SK-N-SH (cell line): ENCODE data around the gene PTK7. TPM values are rescaled to one million over a fixed set of nuclear protein-coding genes. Genes with fewer than 3 reads are reported as not detected.
A peak's percentile ranks its signal among the peaks of the same experiment; 100 is the strongest.

Source experiments
- CTCF ChIA-PET: fragments of 300-600, 350-600 bp; formaldehyde crosslinking; extraction: SDS; loops from one replicate; lab custom pipeline; 2021; lab: Yijun Ruan, JAX
- POLR2A ChIA-PET: fragments of 350-600 bp; sonication (Branson Sonifier 250); formaldehyde crosslinking; extraction: SDS; loops from one replicate; lab custom pipeline; 2020; ENCODE audit warnings: antibody characterized with exemption, inconsistent platforms; lab: Yijun Ruan, JAX
- DNase-seq: peaks from one replicate; pipeline ENCODE4 v3.0.0; 2012
- H2AFZ ChIP-seq: fragments of 200-600 bp; sonication (generic); 2 replicates; pipeline ENCODE4 v1.8.1; 2016; ENCODE audit warnings: antibody characterized with exemption, mild to moderate bottlenecking, low read depth
- H3F3A ChIP-seq: fragments of 200-600 bp; sonication (generic); replicated peaks from 2 replicates; pipeline ENCODE3; 2016; ENCODE audit warnings: antibody characterized with exemption, mild to moderate bottlenecking; ENCODE audit not compliant: insufficient read depth
- H3K27ac ChIP-seq, 2 experiments: fragments of 200-500 bp in 1 of 2; fragments of 200-600 bp in 1 of 2; sonication (Bioruptor generic) in 1 of 2; sonication (generic), shearing (Covaris generic) in 1 of 2; 2 replicates each; pipeline versions ENCODE4 v1.5.1 to v1.6.1; 2014 to 2016; ENCODE audit warnings: low read depth in 2 of 2, inconsistent platforms in 1 of 2, low read length in 1 of 2, mild to moderate bottlenecking in 1 of 2, mixed read lengths in 1 of 2
- H3K27me3 ChIP-seq: fragments of 200-600 bp; sonication (generic), shearing (Covaris generic); 2 replicates; pipeline ENCODE4 v1.6.1; 2016; ENCODE audit warnings: mixed run types; ENCODE audit not compliant: insufficient read depth
- H3K36me3 ChIP-seq, 2 experiments: fragments of 200-500 bp in 1 of 2; fragments of 200-600 bp in 1 of 2; sonication (Bioruptor generic) in 1 of 2; sonication (generic) in 1 of 2; replicated peaks in 1 of 2; 2 replicates each; pipeline versions ENCODE3 to v1.5.1; 2014 to 2016; ENCODE audit warnings: low read length in 1 of 2, mild to moderate bottlenecking in 1 of 2; ENCODE audit not compliant: insufficient read depth in 2 of 2, control insufficient read depth in 1 of 2
- H3K4me1 ChIP-seq, 2 experiments: fragments of 200-500 bp in 1 of 2; fragments of 200-600 bp in 1 of 2; sonication (Bioruptor generic) in 1 of 2; sonication (generic), shearing (Covaris generic) in 1 of 2; 2 replicates each; pipeline versions ENCODE4 v1.5.1 to v1.6.1; 2014 to 2016; ENCODE audit warnings: low read depth in 1 of 2, low read length in 1 of 2, mixed run types in 1 of 2; ENCODE audit not compliant: insufficient read depth in 2 of 2, control insufficient read depth in 1 of 2
- H3K4me2 ChIP-seq: fragments of 200-600 bp; sonication (generic), shearing (Covaris generic); 2 replicates; pipeline ENCODE4 v1.6.1; 2017; ENCODE audit warnings: mixed run types
- H3K4me3 ChIP-seq, 2 experiments: fragments of 200-500 bp in 1 of 2; fragments of 200-600 bp in 1 of 2; sonication (Bioruptor generic) in 1 of 2; sonication (generic), shearing (Covaris generic) in 1 of 2; 2 replicates each; pipeline versions ENCODE4 v1.5.1 to v1.8.1; 2014 to 2016; ENCODE audit warnings: low read depth in 2 of 2, inconsistent platforms in 1 of 2, low read length in 1 of 2, mild to moderate bottlenecking in 1 of 2, mixed read lengths in 1 of 2, moderate library complexity in 1 of 2
- H3K79me2 ChIP-seq: fragments of 200-600 bp; sonication (generic); 2 replicates; pipeline ENCODE4 v1.8.1; 2017; ENCODE audit warnings: mild to moderate bottlenecking; ENCODE audit not compliant: insufficient read depth
- H3K9ac ChIP-seq: fragments of 200-600 bp; sonication (generic); 2 replicates; pipeline ENCODE4 v1.6.1; 2017; ENCODE audit warnings: mixed run types
- H3K9me2 ChIP-seq: fragments of 200-600 bp; sonication (generic); 2 replicates; pipeline ENCODE4 v1.6.1; 2017; ENCODE audit warnings: mixed run types
- H3K9me3 ChIP-seq: fragments of 200-600 bp; sonication (generic); 2 replicates; pipeline ENCODE4 v1.6.1; 2017; ENCODE audit warnings: mixed run types, mild to moderate bottlenecking, moderate library complexity
- H4K20me1 ChIP-seq: fragments of 200-600 bp; sonication (generic); 2 replicates; pipeline ENCODE4 v1.6.1; 2017; ENCODE audit warnings: mild to moderate bottlenecking, mixed run types; ENCODE audit not compliant: insufficient read depth
- CHD2 ChIP-seq: fragments of 150-350 bp; IDR thresholded peaks from 2 replicates; pipeline ENCODE4 v1.6.1; 2018; ENCODE audit warnings: low read length; ENCODE audit not compliant: partially characterized antibody
- CTCF ChIP-seq: fragments of 200-600 bp; sonication (generic); IDR thresholded peaks from 2 replicates; pipeline ENCODE4 v1.6.1; 2017; ENCODE audit warnings: antibody characterized with exemption, mild to moderate bottlenecking, moderate library complexity
- ELF1 ChIP-seq: IDR thresholded peaks from 2 replicates; pipeline ENCODE4 v1.4.0; 2012
- FOSL2 ChIP-seq: IDR thresholded peaks from 2 replicates; pipeline ENCODE4 v1.4.0; 2012; ENCODE audit warnings: low read depth, mild to moderate bottlenecking, moderate library complexity, borderline replicate concordance
- FOXJ3 ChIP-seq: sonication (generic); formaldehyde crosslinking; IDR thresholded peaks from 2 replicates; pipeline ENCODE4 v1.5.1; 2020; ENCODE audit warnings: mild to moderate bottlenecking, missing genetic modification reagents
- FOXM1 ChIP-seq: IDR thresholded peaks from 2 replicates; pipeline ENCODE4 v1.4.0; 2012; ENCODE audit warnings: low read depth, mild to moderate bottlenecking
- GATA2 ChIP-seq: sonication (generic); formaldehyde crosslinking; IDR thresholded peaks from 2 replicates; pipeline ENCODE4 v1.5.0; 2020; ENCODE audit warnings: mild to moderate bottlenecking, missing genetic modification reagents
- JUND ChIP-seq: IDR thresholded peaks from 2 replicates; pipeline ENCODE4 v1.4.0; 2012
- MAX ChIP-seq: IDR thresholded peaks from 2 replicates; pipeline ENCODE4 v1.4.0; 2012; ENCODE audit warnings: low read depth
- RAD21 ChIP-seq: IDR thresholded peaks from 2 replicates; pipeline ENCODE4 v1.6.1; 2012; ENCODE audit warnings: mild to moderate bottlenecking, low read length
- RCOR1 ChIP-seq: fragments of 150-350 bp; IDR thresholded peaks from 2 replicates; pipeline ENCODE4 v1.6.1; 2017; ENCODE audit warnings: antibody characterized with exemption, low read length
- REST ChIP-seq: IDR thresholded peaks from 2 replicates; pipeline ENCODE4 v1.6.1; 2012; ENCODE audit warnings: mild to moderate bottlenecking, low read depth, low read length, moderate library complexity
- RFX5 ChIP-seq: IDR thresholded peaks from 2 replicates; pipeline ENCODE4 v1.6.1; 2012; ENCODE audit warnings: mild to moderate bottlenecking, improper control_type of control experiment, low read length
- RXRA ChIP-seq: IDR thresholded peaks from 2 replicates; pipeline ENCODE4 v1.4.0; 2012; ENCODE audit warnings: low read depth, mild to moderate bottlenecking, borderline replicate concordance
- SIN3A ChIP-seq: IDR thresholded peaks from 2 replicates; pipeline ENCODE4 v1.6.1; 2012; ENCODE audit warnings: low read depth, mild to moderate bottlenecking, low read length, moderate library complexity, borderline replicate concordance
- SMC3 ChIP-seq: IDR thresholded peaks from 2 replicates; pipeline ENCODE4 v1.6.1; 2012; ENCODE audit warnings: low read depth, low read length, improper control_type of control experiment
- TCF12 ChIP-seq: IDR thresholded peaks from 2 replicates; pipeline ENCODE4 v1.4.0; 2012
- TEAD4 ChIP-seq: IDR thresholded peaks from 2 replicates; pipeline ENCODE4 v1.4.0; 2012; ENCODE audit warnings: mild to moderate bottlenecking, borderline replicate concordance; ENCODE audit not compliant: insufficient read depth
- USF1 ChIP-seq: IDR thresholded peaks from 2 replicates; pipeline ENCODE4 v1.4.0; 2012; ENCODE audit warnings: low read depth, borderline replicate concordance
- WGBS: methylation state at CpG from one replicate; pipeline ENCODE4 v1.1.6; 2017; ENCODE audit warnings: low lambda C conversion rate; 5-methylcytosine and 5-hydroxymethylcytosine counted together
- polyA plus RNA-seq, 3 experiments: library from polyadenylated mRNA; depleted of rRNA; stranded (reverse); fragments of >200 nt; gene quantifications; 2 replicates each; pipeline ENCODE4 v1.2.3, GENCODE V29; 2012

PTK7 gene
- polyA plus RNA-seq (2012; rRNA removed), result 93.7 and 105 TPM in 2 replicates
- 54.5 and 77.5 TPM in 2 replicates for polyA plus RNA-seq (2012; cell fraction: cytosol; rRNA removed)
- polyA plus RNA-seq (2012; cell fraction: nucleus; rRNA removed), result 207 and 220 TPM in 2 replicates

GRCh38 chr6:43075670-43076463 is at the start of gene PTK7:
Gene PTK7 (plus strand): TSS chr6:43076314. CDS start chr6:43076489, 175 bp downstream.
- Histone ChIP-seq H3K27ac (peak within 1 kb of the TSS; percentile 71 to 86), H3K4me3 (peak within 1 kb of the TSS; percentile 81 to 90), H2AFZ (peak within 1 kb of the TSS; percentile 76), H3K4me2 (peak within 1 kb of the TSS; percentile 93), H3K4me1 (peaks cover 14 to 23% of the 10 kb centered on the region in 2 experiments; a peak in 2 of 4 replicates), H3K9me2 (no peaks in the 10 kb centered on the region), H3K27me3 (no peaks in the 10 kb centered on the region), H3F3A (no peaks in the 10 kb centered on the region), H3K36me3 (peaks cover 0 to 9% of the 10 kb centered on the region in 2 experiments), H3K9me3 (no peaks in the 10 kb centered on the region), H3K9ac (peak within 1 kb of the TSS; percentile 96), H3K79me2 (peaks cover 46% of the 10 kb centered on the region), H4K20me1 (peaks cover 16% of the 10 kb centered on the region; the same call in 1 of the 2 replicates)
- ChIA-PET CTCF (interaction anchor here (0.6 to 4.4 kb wide), 10 partner anchors 12 to 431 kb away, joined by 3 to 29 read pairs (median 4); partner anchors contain the start of genes KLC4, MRPL2 and TTBK1), POLR2A (interaction anchor here (0.8 to 2.6 kb wide), 9 partner anchors 11 to 146 kb away, joined by 3 to 21 read pairs (median 6); partner anchors contain the start of genes CNPY3, CUL7, KLC4 and MRPL2)
- TF ChIP-seq REST (no peak), CHD2 (peak; percentile 5), USF1 (no peak)
- DNase-seq, result peak; percentile 98
- 11% methylated on average over 11 of the region's 60 CpGs for WGBS

GRCh38 chr6:43026365-43026764 is 49.7 kb upstream of the PTK7 start:
- CTCF ChIA-PET, result interaction anchor here (1.0 to 1.8 kb wide), 3 partner anchors 14 to 118 kb away, joined by 3 to 5 read pairs (median 3); no protein-coding TSS in a partner anchor
- H3K36me3 ChIP-seq, result peaks cover 33 to 71% of the 10 kb centered on the region in 2 experiments
- WGBS, result 97% methylated on average over 5 of the region's 5 CpGs
- TF ChIP-seq TCF12, result no peak
- TF ChIP-seq GATA2, result no peak
- no peak for TF ChIP-seq SMC3
- no peak for TF ChIP-seq TEAD4
- TF ChIP-seq RAD21, result no peak
- TF ChIP-seq RFX5, result no peak
- TF ChIP-seq FOSL2, result no peak
- TF ChIP-seq RCOR1, result no peak
- no peak for TF ChIP-seq ELF1
- no peak for TF ChIP-seq JUND
- no peak for TF ChIP-seq FOXJ3 (CRISPR knock-in tag)
- TF ChIP-seq SIN3A, result no peak
- no peak for TF ChIP-seq MAX
- TF ChIP-seq RXRA, result no peak
- TF ChIP-seq FOXM1, result no peak
- no peak for TF ChIP-seq CTCF

More at GRCh38 chr6:43026365-43026764, 49.7 kb upstream of the PTK7 start:
- H3K9me2 ChIP-seq, result no peaks in the 10 kb centered on the region
- peaks cover 4 to 8% of the 10 kb centered on the region in 2 experiments; a peak in 3 of 4 replicates for H3K4me1 ChIP-seq
- no peak for DNase-seq
- H3K27ac ChIP-seq, result no peak overlapping the region
- no peak overlapping the region for H3K9ac ChIP-seq
- H3K4me3 ChIP-seq, result no peak overlapping the region
- H3F3A ChIP-seq, result peaks cover 34% of the 10 kb centered on the region
- H3K9me3 ChIP-seq, result no peaks in the 10 kb centered on the region
- H2AFZ ChIP-seq, result no peak overlapping the region
- no peaks in the 10 kb centered on the region for H3K27me3 ChIP-seq
- peaks cover 10% of the 10 kb centered on the region; the same call in 1 of the 2 replicates for H4K20me1 ChIP-seq
- no peak overlapping the region for H3K4me2 ChIP-seq
- H3K79me2 ChIP-seq, result peaks cover 43% of the 10 kb centered on the region
- POLR2A ChIA-PET, result interaction anchor here (1.1 kb wide), 1 partner anchor 36 kb away, joined by 4 read pairs; no protein-coding TSS in a partner anchor
